ENCODE results near the gene SLC35F6. TPM values are rescaled to one million over a fixed set of nuclear protein-coding genes. Genes with fewer than 3 reads are reported as not detected.

The SLC35F6 gene
- total RNA-seq, 1 donor from 2014 or later, result 5.6 TPM

DNA sequence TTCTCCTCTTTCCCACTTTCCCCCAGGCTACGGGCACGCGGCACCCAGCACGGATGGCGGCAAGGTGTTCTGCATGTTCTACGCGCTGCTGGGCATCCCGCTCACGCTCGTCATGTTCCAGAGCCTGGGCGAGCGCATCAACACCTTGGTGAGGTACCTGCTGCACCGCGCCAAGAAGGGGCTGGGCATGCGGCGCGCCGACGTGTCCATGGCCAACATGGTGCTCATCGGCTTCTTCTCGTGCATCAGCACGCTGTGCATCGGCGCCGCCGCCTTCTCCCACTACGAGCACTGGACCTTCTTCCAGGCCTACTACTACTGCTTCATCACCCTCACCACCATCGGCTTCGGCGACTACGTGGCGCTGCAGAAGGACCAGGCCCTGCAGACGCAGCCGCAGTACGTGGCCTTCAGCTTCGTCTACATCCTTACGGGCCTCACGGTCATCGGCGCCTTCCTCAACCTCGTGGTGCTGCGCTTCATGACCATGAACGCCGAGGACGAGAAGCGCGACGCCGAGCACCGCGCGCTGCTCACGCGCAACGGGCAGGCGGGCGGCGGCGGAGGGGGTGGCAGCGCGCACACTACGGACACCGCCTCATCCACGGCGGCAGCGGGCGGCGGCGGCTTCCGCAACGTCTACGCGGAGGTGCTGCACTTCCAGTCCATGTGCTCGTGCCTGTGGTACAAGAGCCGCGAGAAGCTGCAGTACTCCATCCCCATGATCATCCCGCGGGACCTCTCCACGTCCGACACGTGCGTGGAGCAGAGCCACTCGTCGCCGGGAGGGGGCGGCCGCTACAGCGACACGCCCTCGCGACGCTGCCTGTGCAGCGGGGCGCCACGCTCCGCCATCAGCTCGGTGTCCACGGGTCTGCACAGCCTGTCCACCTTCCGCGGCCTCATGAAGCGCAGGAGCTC, 36.2 kb upstream of the SLC35F6 start:
- Histone ChIP-seq H3K9ac (no peak overlapping the region), H3K27me3 (no peaks in the 10 kb centered on the region), H3K27ac (no peak overlapping the region), H4K20me1 (ENCODE audit: low read depth) (no peaks in the 10 kb centered on the region), H3K79me2 (ENCODE audit: low read depth) (no peaks in the 10 kb centered on the region), H3K4me2 (no peak overlapping the region), H3F3A (ENCODE audit: low read depth) (no peaks in the 10 kb centered on the region), H3K36me3 (no peaks in the 10 kb centered on the region), H3K9me3 (ENCODE audit: low read depth) (no peaks in the 10 kb centered on the region), H3K4me1 (no peaks in the 10 kb centered on the region), H2AFZ (replicated peaks) (no peak overlapping the region), H3K4me3 (no peak overlapping the region)
- Mint-ChIP-seq H3K27me3 (ENCODE audit: insufficient read depth, low read depth) (peaks cover 9% of the 10 kb centered on the region), H3K36me3 (no peaks in the 10 kb centered on the region), H3K27ac (no peak overlapping the region), H3K9me3 (no peaks in the 10 kb centered on the region), H3K4me1 (peaks cover 22% of the 10 kb centered on the region), H3K4me3 (no peak overlapping the region)
- TF ChIP-seq EZH2phosphoT487 (IDR thresholded peaks at IDR 0.05), result no peak
- no peak for TF ChIP-seq EZH2 (IDR thresholded peaks at IDR 0.05)
- TF ChIP-seq, protein P1, sequence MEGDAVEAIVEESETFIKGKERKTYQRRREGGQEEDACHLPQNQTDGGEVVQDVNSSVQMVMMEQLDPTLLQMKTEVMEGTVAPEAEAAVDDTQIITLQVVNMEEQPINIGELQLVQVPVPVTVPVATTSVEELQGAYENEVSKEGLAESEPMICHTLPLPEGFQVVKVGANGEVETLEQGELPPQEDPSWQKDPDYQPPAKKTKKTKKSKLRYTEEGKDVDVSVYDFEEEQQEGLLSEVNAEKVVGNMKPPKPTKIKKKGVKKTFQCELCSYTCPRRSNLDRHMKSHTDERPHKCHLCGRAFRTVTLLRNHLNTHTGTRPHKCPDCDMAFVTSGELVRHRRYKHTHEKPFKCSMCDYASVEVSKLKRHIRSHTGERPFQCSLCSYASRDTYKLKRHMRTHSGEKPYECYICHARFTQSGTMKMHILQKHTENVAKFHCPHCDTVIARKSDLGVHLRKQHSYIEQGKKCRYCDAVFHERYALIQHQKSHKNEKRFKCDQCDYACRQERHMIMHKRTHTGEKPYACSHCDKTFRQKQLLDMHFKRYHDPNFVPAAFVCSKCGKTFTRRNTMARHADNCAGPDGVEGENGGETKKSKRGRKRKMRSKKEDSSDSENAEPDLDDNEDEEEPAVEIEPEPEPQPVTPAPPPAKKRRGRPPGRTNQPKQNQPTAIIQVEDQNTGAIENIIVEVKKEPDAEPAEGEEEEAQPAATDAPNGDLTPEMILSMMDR (IDR thresholded peaks at IDR 0.05), result no peak
- no peak for DNase-seq (ENCODE audit: low spot score)

DNA sequence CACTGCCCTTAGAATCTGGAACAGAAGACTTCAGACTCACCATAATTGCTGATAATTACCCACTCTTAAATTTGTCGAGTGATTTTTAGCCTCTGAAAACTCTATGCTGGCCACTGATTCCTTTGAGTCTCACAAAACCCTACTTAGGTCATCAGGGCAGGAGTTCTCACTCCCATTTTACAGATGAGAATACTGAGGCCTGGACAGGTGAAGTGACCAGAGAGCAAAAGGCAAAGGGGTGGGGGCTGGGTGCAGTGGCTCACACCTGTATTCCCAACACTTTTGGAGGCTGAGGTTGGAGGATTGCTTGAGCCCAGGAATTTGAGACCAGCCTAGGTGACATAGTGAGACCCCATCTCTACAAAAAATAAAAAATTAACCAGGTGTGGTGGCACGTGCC, 34.8 kb upstream of the SLC35F6 start:
- no peak for DNase-seq (ENCODE audit: low spot score)
- no peak overlapping the region for H3K4me3 Mint-ChIP-seq
- H3F3A ChIP-seq (ENCODE audit: low read depth), result no peaks in the 10 kb centered on the region
- H3K4me2 ChIP-seq, result no peak overlapping the region
- H3K9me3 Mint-ChIP-seq, result no peaks in the 10 kb centered on the region
- peaks cover 21% of the 10 kb centered on the region for H3K4me1 Mint-ChIP-seq
- H3K4me3 ChIP-seq, result no peak overlapping the region
- H3K4me1 ChIP-seq, result no peaks in the 10 kb centered on the region
- no peaks in the 10 kb centered on the region for H3K36me3 Mint-ChIP-seq
- H3K36me3 ChIP-seq, result no peaks in the 10 kb centered on the region
- no peak overlapping the region for H3K27ac Mint-ChIP-seq
- no peaks in the 10 kb centered on the region for H4K20me1 ChIP-seq (ENCODE audit: low read depth)
- H2AFZ ChIP-seq (replicated peaks), result no peak overlapping the region
- peaks cover 8% of the 10 kb centered on the region for H3K27me3 Mint-ChIP-seq (ENCODE audit: insufficient read depth, low read depth)
- no peak overlapping the region for H3K9ac ChIP-seq
- H3K79me2 ChIP-seq (ENCODE audit: low read depth), result no peaks in the 10 kb centered on the region
- TF ChIP-seq EZH2phosphoT487 (IDR thresholded peaks at IDR 0.05) (no peak), EZH2 (IDR thresholded peaks at IDR 0.05) (no peak)
- TF ChIP-seq, protein P1 (IDR thresholded peaks at IDR 0.05), result no peak
- H3K27ac ChIP-seq, result no peak overlapping the region
- H3K27me3 ChIP-seq, result no peaks in the 10 kb centered on the region
- H3K9me3 ChIP-seq (ENCODE audit: low read depth), result no peaks in the 10 kb centered on the region

DNA sequence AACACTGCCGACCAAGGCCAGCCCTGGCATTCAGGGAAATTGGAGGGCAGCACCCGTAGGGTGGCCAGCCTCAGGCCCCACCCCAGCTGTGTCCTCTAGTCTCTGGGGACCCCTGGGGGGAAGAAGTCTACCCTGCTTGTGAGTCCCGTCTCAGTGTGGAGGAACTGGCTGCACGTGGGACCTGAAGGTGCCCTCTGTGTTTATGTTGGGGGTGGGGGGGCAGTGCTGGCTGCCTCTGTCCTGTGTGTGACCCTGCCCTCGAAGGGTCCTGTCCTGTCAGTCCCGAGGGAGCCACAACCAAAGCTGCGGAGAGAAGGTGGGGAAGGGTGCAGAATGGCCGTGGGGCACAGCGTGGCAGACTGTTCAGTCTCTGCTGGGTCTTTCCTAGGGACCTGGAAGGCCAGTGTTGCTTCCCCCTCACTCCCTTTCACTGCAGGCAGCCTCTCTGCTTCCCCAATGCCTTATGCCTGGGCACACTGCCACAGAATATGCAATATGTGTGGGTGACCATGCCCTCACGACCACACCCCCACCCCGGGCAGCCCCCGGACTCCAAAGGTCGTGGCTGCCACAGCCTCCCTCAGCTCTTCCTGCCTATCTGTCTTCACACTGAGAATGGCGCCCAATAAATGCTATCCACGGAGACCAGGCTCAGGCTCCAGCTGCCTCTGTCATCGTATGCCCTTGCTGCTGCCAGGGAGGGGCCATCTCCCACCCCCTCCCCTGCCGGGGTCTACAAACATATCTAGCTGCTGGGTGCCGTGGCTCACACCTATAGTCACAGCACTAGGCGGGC, 33.3 kb upstream of the SLC35F6 start:
- Histone ChIP-seq H3K27me3 (no peaks in the 10 kb centered on the region), H3K9me3 (ENCODE audit: low read depth) (no peaks in the 10 kb centered on the region), H3K4me3 (no peak overlapping the region), H3F3A (ENCODE audit: low read depth) (no peaks in the 10 kb centered on the region), H3K9ac (no peak overlapping the region), H3K79me2 (ENCODE audit: low read depth) (no peaks in the 10 kb centered on the region), H3K36me3 (no peaks in the 10 kb centered on the region), H2AFZ (replicated peaks) (no peak overlapping the region), H3K4me1 (no peaks in the 10 kb centered on the region), H3K27ac (no peak overlapping the region), H4K20me1 (ENCODE audit: low read depth) (no peaks in the 10 kb centered on the region), H3K4me2 (no peak overlapping the region)
- no peaks in the 10 kb centered on the region for H3K9me3 Mint-ChIP-seq
- TF ChIP-seq EZH2phosphoT487 (IDR thresholded peaks at IDR 0.05), result no peak
- no peak for TF ChIP-seq EZH2 (IDR thresholded peaks at IDR 0.05)
- TF ChIP-seq, protein P1 (IDR thresholded peaks at IDR 0.05), result no peak
- H3K36me3 Mint-ChIP-seq, result no peaks in the 10 kb centered on the region
- peaks cover 12% of the 10 kb centered on the region for H3K27me3 Mint-ChIP-seq (ENCODE audit: insufficient read depth, low read depth)
- no peak overlapping the region for H3K27ac Mint-ChIP-seq
- no peak overlapping the region for H3K4me3 Mint-ChIP-seq
- peaks cover 23% of the 10 kb centered on the region for H3K4me1 Mint-ChIP-seq
- no peak for DNase-seq (ENCODE audit: low spot score)
